ENCODE measurements around the gene RBM17. TPM values are rescaled to one million over a fixed set of nuclear protein-coding genes. Genes with fewer than 3 reads are reported as not detected.

Gene RBM17
- total and polyA plus RNA-seq, 2 of the 4 experiments (the other 2 are of a cell fraction): 24.6 to 56.7 TPM

GRCh38 chr10:6121146-6121545 lies 32.3 kb downstream of the RBM17 start:
- Histone ChIP-seq H2BK20ac (ENCODE audit: low read depth, low read length) (no peak overlapping the region), H3K4me3 (ENCODE audit: insufficient read depth, low read depth, low read length) (no peak overlapping the region), H4K8ac (ENCODE audit: low read depth in 2 of 2, low read length in 2 of 2) (peak overlapping the region in 1 of 2 experiments; percentile 41; a peak in 1 of 4 replicates), H3K9me1 (ENCODE audit: insufficient read depth, low read length) (peaks cover 2% of the 10 kb centered on the region; the same call in 1 of the 2 replicates), H3K36me3 (ENCODE audit: control insufficient read depth, insufficient read depth, low read length) (peaks cover 1% of the 10 kb centered on the region; the same call in 1 of the 2 replicates), H3K79me1 (ENCODE audit: low read depth in 1 of 2, low read length in 2 of 2) (peaks cover 4 to 9% of the 10 kb centered on the region in 2 experiments; a peak in 3 of 4 replicates), H3K4me1 (ENCODE audit: control insufficient read depth, insufficient read depth, low read length) (peaks cover 6% of the 10 kb centered on the region), H3K9me3 (ENCODE audit: control insufficient read depth, insufficient read depth, low read length) (no peaks in the 10 kb centered on the region), H3K9ac (ENCODE audit: low read depth, low read length) (no peak overlapping the region), H4K91ac (ENCODE audit: insufficient read depth, low read depth, low read length) (0 out of 2 replicates have a peak overlapping the region, but pooled peaks have one; percentile 49), H2BK5ac (ENCODE audit: low read depth, low read length, poor library complexity, severe bottlenecking) (no peak overlapping the region), H4K20me1 (ENCODE audit: insufficient read depth, low read length) (no peaks in the 10 kb centered on the region), H3K27me3 (ENCODE audit: control insufficient read depth, insufficient read depth, low read length) (no peaks in the 10 kb centered on the region), H4K5ac (ENCODE audit: low read depth, low read length) (no peak overlapping the region), H3K23ac (ENCODE audit: low read depth, low read length) (0 out of 2 replicates have a peak overlapping the region, but pooled peaks have one; percentile 65), H2BK15ac (ENCODE audit: low read depth, low read length) (peak overlapping the region; percentile 77; the same call in 1 of the 3 replicates), H3K4ac (ENCODE audit: low read depth, low read length) (peak overlapping the region; percentile 53; the same call in 1 of the 2 replicates), H3K56ac (ENCODE audit: extremely low read depth, insufficient read depth, low read length) (no peak overlapping the region), H2AK5ac (ENCODE audit: low read depth, low read length) (no peak overlapping the region), H2AK9ac (replicated peaks; ENCODE audit: low read depth, low read length, poor library complexity) (no peak overlapping the region), H3K4me2 (ENCODE audit: low read depth, low read length) (no peak overlapping the region), H3K14ac (replicated peaks; ENCODE audit: low read depth, low read length) (peak overlapping the region; percentile 68; the same call in 1 of the 2 replicates), H2AFZ (replicated peaks; ENCODE audit: low read length, poor library complexity) (no peak overlapping the region), H3K27ac (ENCODE audit: insufficient read depth, low read length) (no peak overlapping the region), H2BK120ac (ENCODE audit: low read depth, low read length) (peak overlapping the region; percentile 49; the same call in 1 of the 2 replicates), H3K18ac (ENCODE audit: low read depth, low read length) (no peak overlapping the region)
- CTCF ChIA-PET: no interaction called here
- in situ Hi-C loops (cut with MboI; ENCODE audit: low sequenced_read_pairs): no loop called here
- intact Hi-C loops (cut with micrococcal nuclease): no loop called here
- DNase-seq: peak; percentile 53
- POLR2A ChIA-PET (ENCODE audit: unreplicated experiment): no interaction called here
- 0 out of 2 replicates have a peak, but pooled peaks have one; percentile 26 for TF ChIP-seq FOS (IDR thresholded peaks at IDR 0.05; ENCODE audit: low read depth, low read length)
- TF ChIP-seq BHLHE40 (IDR thresholded peaks at IDR 0.05; ENCODE audit: low read depth, low read length): no peak
- dilution Hi-C loops (cut with HindIII; ENCODE audit: low sequenced_read_pairs, unreplicated experiment): no loop called here
- no peak for ATAC-seq (ENCODE audit: low read depth)
- WGBS, 2 experiments (ENCODE audit: extremely low coverage in 2 of 2, insufficient read length in 1 of 2): no CpG with 5 or more reads among the region's 11 CpGs
- no TSS peak for BruUV-seq (replicated peaks)

Data from IMR-90 (cell line).